OCI-M1 (cell line): ENCODE measurements around the gene EXTL1.
A peak's percentile ranks its signal among the peaks of the same experiment; 100 is the strongest.

Experiments
- DNase-seq: peaks from one replicate; lab custom pipeline; 2025; lab: John Stamatoyannopoulos, UW

The EXTL1 gene

GRCh38 chr1:26070963-26071342 lies 49.4 kb downstream of the EXTL1 start:
- DNase-seq: no peak

- no peak for DNase-seq
Measured at GRCh38 chr1:26072305-26072704, 50.7 kb downstream of the EXTL1 start.

GRCh38 chr1:26075421-26076144 lies 54.0 kb downstream of the EXTL1 start:
- no peak for DNase-seq

- DNase-seq: no peak
Measured at GRCh38 chr1:26077524-26077923, 55.9 kb downstream of the EXTL1 start.

GRCh38 chr1:26078286-26079177 lies 57.0 kb downstream of the EXTL1 start:
- peak; percentile 46 for DNase-seq

- DNase-seq: no peak
Measured at GRCh38 chr1:26079178-26079563, 57.6 kb downstream of the EXTL1 start.

- DNase-seq: no peak
Measured at GRCh38 chr1:26079960-26080814, 58.6 kb downstream of the EXTL1 start.

- DNase-seq: peak; percentile 47
Measured at GRCh38 chr1:26081267-26082019, 59.9 kb downstream of the EXTL1 start.

- DNase-seq: no peak
Measured at GRCh38 chr1:26082020-26082350, 60.4 kb downstream of the EXTL1 start.

- no peak for DNase-seq
Measured at GRCh38 chr1:26083208-26083607, 61.6 kb downstream of the EXTL1 start.

GRCh38 chr1:26084091-26084561 lies 62.6 kb downstream of the EXTL1 start:
- no peak for DNase-seq

GRCh38 chr1:26084844-26085243 lies 63.3 kb downstream of the EXTL1 start:
- no peak for DNase-seq
